ENCODE data around the gene POLG2. TPM values are rescaled to one million over a fixed set of nuclear protein-coding genes. Genes with fewer than 3 reads are reported as not detected.

The POLG2 gene
- total and polyA plus RNA-seq, 9 of the 15 experiments (the other 6 are each of a cell fraction or from before 2014, with no cell fraction given): 13.4 to 44.8 (median 37.0) TPM

GRCh38 chr17:64498308-64499203 lies 1.7 kb upstream of the POLG2 start (continued):
- TF ChIP-seq RFX1 (IDR thresholded peaks at IDR 0.05): no peak
- TF ChIP-seq KAT8 (IDR thresholded peaks at IDR 0.05; ENCODE audit: low read depth): no peak
- TF ChIP-seq IRF2 (CRISPR knock-in tag; IDR thresholded peaks at IDR 0.05): no peak
- TF ChIP-seq ZNF354B (CRISPR knock-in tag; IDR thresholded peaks at IDR 0.05): 0 out of 2 replicates have a peak, but pooled peaks have one; percentile 35
- TF ChIP-seq POLR3A (IDR thresholded peaks at IDR 0.05; ENCODE audit: borderline replicate concordance, extremely low read depth, insufficient read depth, insufficient read length): no peak
- TF ChIP-seq SMAD4 (CRISPR knock-in tag; conservative IDR thresholded peaks at IDR 0.05): no peak
- TF ChIP-seq POLR2AphosphoS5 (IDR thresholded peaks at IDR 0.05; ENCODE audit: control insufficient read depth, insufficient read depth, low read depth, low read length): peak; percentile 74
- no peak for TF ChIP-seq CHD1 (IDR thresholded peaks at IDR 0.05; ENCODE audit: low read length)
- TF ChIP-seq, protein P1, sequence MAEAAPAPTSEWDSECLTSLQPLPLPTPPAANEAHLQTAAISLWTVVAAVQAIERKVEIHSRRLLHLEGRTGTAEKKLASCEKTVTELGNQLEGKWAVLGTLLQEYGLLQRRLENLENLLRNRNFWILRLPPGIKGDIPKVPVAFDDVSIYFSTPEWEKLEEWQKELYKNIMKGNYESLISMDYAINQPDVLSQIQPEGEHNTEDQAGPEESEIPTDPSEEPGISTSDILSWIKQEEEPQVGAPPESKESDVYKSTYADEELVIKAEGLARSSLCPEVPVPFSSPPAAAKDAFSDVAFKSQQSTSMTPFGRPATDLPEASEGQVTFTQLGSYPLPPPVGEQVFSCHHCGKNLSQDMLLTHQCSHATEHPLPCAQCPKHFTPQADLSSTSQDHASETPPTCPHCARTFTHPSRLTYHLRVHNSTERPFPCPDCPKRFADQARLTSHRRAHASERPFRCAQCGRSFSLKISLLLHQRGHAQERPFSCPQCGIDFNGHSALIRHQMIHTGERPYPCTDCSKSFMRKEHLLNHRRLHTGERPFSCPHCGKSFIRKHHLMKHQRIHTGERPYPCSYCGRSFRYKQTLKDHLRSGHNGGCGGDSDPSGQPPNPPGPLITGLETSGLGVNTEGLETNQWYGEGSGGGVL (CRISPR knock-in tag; IDR thresholded peaks at IDR 0.05): no peak
- no peak for TF ChIP-seq TAF9B (IDR thresholded peaks at IDR 0.05; ENCODE audit: partially characterized antibody)
- TF ChIP-seq, protein P2, sequence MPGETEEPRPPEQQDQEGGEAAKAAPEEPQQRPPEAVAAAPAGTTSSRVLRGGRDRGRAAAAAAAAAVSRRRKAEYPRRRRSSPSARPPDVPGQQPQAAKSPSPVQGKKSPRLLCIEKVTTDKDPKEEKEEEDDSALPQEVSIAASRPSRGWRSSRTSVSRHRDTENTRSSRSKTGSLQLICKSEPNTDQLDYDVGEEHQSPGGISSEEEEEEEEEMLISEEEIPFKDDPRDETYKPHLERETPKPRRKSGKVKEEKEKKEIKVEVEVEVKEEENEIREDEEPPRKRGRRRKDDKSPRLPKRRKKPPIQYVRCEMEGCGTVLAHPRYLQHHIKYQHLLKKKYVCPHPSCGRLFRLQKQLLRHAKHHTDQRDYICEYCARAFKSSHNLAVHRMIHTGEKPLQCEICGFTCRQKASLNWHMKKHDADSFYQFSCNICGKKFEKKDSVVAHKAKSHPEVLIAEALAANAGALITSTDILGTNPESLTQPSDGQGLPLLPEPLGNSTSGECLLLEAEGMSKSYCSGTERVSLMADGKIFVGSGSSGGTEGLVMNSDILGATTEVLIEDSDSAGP (CRISPR knock-in tag; IDR thresholded peaks at IDR 0.05): no peak
- TF ChIP-seq ZNF41 (CRISPR knock-in tag; conservative IDR thresholded peaks at IDR 0.05): no peak
- TF ChIP-seq NFXL1 (CRISPR knock-in tag; IDR thresholded peaks at IDR 0.05): peak; percentile 64; the same call in 1 of the 2 replicates
- TF ChIP-seq ELF1 (tag; IDR thresholded peaks at IDR 0.05): no peak
- TF ChIP-seq DNMT1 (IDR thresholded peaks at IDR 0.05): no peak
- no peak for TF ChIP-seq ZNF311 (CRISPR knock-in tag; IDR thresholded peaks at IDR 0.05)
- TF ChIP-seq POLR2AphosphoS2 (IDR thresholded peaks at IDR 0.05; ENCODE audit: low read length): peak; percentile 92
- peak; percentile 82 for TF ChIP-seq POLR2B (IDR thresholded peaks at IDR 0.05; ENCODE audit: low read depth, partially characterized antibody)
- TF ChIP-seq, protein P3, sequence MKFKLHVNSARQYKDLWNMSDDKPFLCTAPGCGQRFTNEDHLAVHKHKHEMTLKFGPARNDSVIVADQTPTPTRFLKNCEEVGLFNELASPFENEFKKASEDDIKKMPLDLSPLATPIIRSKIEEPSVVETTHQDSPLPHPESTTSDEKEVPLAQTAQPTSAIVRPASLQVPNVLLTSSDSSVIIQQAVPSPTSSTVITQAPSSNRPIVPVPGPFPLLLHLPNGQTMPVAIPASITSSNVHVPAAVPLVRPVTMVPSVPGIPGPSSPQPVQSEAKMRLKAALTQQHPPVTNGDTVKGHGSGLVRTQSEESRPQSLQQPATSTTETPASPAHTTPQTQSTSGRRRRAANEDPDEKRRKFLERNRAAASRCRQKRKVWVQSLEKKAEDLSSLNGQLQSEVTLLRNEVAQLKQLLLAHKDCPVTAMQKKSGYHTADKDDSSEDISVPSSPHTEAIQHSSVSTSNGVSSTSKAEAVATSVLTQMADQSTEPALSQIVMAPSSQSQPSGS (CRISPR knock-in tag; IDR thresholded peaks at IDR 0.05): no peak
- TF ChIP-seq RNF219 (CRISPR knock-in tag; IDR thresholded peaks at IDR 0.05): no peak
- no peak for TF ChIP-seq MEF2D (tag; conservative IDR thresholded peaks at IDR 0.05; ENCODE audit: low read depth)
